Activated T-helper 9 cell treated with anti-CD3 and anti-CD28 coated beads, Interleukin-2, amount 50 U/mL, for 16 hours (primary cell): ENCODE results near the gene NPTXR.
"Not testable (repeated sequence)": the region's sequence is repeated elsewhere in the genome, so short reads cannot be mapped to it uniquely, and the experiment has no call there.

ENCODE experiments used
- DNase-seq: peaks from one replicate; pipeline ENCODE4 v3.0.0-alpha.2; 2020; ENCODE audit warnings: low read depth

The NPTXR gene

DNA sequence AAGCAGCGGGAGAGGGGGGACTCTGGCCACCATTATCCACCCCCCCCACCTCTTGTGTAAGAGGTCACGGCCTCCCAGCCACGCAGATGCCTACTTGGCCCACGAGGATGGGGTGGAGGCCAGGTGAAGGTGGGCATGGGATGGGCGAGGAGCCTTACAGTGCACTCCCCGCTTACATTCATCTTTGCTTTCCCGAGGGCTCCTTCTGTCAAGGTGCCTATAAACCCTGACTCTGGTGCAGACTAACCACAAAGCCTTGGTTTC is 13.1 kb downstream of the NPTXR start:
- no peak for DNase-seq

GRCh38 chr22:38830026-38830844 is 13.6 kb downstream of the NPTXR start:
- no peak for DNase-seq

GRCh38 chr22:38829485-38829884 is 14.3 kb downstream of the NPTXR start:
- no peak for DNase-seq

DNA sequence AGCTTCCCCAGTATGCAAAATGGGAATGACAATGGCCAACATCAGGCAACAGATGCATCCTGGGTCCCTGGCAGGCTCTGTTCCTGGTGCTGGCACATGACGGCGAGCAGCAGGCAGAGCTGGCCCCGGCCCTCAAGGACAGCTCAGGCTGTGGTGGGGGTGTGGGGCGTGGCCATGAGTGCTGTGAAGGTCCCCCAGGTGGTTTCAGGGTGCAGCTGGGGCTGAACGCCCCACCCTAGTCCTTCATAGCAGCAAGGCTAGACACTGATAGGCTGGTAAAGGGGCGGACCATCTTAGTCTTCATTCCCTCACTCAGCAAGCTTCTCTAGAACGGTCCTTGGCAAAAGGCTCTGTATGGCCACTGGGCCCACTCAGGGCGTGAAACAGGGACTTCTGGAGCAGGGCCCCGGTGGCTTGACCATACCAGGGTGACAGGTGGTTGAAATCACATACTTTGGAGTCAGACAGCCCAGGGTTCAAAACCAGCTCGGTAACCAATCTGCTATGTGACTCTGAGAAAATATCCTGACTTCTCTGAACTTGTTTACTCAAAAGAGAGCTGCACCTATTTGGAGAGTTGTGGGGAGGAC is 15.1 kb downstream of the NPTXR start:
- no peak for DNase-seq

DNA sequence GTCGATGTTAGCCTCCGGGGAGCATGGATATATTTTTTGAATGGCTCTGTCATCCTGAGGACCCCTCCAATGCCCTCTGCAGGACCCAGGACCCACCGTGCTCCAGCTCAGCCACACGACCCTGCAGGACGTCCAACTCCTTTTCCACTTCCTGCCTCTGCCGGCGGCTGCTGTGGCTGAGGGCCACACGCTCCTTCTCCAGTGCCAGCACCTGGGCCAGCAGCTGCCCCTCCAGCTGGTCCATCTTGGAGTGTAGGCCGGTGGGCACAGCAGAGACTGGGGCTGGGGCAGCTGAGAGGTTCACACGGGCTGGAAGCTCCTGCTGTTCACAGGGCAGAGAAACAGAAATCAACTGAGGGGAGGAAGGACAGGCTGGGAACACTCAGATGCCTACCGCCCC is 15.6 kb downstream of the NPTXR start:
- no peak for DNase-seq

DNA sequence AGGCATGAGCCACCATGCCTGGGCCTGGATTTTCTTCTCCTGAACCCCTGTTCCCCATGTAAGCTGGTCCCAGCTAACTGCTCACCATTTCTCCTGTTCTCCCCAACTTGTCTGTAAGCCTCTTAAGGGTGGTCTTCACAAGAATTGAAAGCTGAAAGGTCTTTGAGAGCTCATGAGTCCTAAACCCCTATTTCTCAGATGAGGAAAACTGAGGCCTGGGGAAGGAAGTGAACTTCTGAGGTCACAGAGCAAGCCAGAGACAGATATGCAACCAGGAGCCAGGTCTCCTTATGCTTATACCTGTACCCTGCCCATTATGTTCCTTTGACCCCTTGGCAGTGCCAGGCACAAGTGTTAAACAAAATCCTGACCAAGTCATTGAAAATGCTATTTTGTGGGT is 16.3 kb downstream of the NPTXR start:
- DNase-seq = no peak

GRCh38 chr22:38826801-38827200 is 17.0 kb downstream of the NPTXR start:
- no peak for DNase-seq

- DNase-seq = no peak
These were observed 17.4 kb downstream of the NPTXR start for GRCh38 chr22:38826386-38826785.

DNA sequence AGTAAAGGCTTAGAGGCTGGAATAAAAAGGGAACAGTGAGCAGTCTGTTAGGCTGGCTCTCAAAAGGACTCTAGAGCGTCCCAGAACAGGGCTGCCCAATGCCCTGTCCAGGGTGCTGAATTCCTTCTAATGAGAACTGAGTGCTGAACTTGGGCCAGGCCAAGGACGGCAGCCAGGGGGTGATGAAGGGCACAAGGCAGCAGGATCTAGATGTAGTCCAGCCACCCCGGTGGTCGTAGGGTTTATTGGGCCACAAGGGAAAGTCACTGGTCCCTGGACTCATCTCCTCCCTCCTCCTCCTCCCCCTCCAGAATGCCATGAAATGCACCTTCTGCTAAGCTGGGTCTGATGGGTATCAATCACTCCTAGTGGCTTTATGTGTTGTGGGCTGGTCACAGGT is 19.2 kb downstream of the NPTXR start:
- DNase-seq = no peak

DNA sequence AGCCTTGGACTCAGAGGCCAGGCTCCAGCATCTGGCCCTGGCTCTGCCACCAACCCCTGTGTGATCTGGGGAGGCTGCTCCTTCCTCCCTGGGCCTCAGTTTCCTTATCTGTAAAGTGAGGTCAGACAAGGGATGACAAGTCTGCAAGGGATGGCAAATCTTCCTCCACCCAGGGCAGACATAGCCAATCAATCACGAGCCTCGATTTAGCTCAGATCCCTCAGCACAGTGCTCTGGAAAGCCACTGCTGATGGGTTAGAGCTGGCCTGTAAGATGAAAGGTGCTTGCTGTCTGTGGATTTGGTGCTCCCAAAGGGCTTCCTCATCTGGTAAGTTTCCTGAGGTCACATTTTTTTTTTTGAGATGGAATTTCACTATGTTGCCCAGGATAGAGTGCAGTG is 20.2 kb downstream of the NPTXR start:
- no peak for DNase-seq

- no peak for DNase-seq
These were observed 20.8 kb downstream of the NPTXR start for GRCh38 chr22:38823076-38823475.

- DNase-seq = no peak
These were observed 23.8 kb downstream of the NPTXR start for GRCh38 chr22:38820020-38820419.

DNA sequence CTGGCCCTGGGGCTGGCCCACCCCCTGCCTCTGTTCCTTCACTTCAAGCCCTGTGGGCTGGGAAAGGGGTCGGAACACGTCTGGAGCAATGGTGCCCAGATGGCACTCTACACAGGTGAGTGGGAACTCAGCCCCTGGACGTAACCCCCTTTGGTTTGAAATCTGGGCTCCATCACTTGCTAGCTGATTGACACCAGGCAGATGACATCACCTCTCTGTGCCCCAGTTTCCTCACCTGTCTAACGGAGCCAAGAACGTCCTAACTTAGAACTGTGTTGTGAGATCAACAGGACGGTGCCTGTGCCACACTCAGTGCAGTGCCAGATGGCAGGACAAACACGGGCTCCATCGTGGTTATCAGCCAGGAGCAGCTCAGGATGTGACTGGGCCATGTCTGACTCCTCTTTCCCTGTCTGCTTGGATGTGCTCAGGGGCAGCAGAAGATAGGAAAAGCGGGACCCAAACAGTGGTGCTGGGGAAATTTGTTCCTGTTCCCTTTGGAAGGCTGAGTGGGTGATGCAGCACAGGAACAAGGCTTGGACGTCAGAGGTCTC is 24.4 kb downstream of the NPTXR start:
- DNase-seq = no peak

GRCh38 chr22:38817196-38817595 is 26.6 kb downstream of the NPTXR start:
- DNase-seq = no peak

GRCh38 chr22:38815842-38816241 is 28.0 kb downstream of the NPTXR start:
- no peak for DNase-seq

GRCh38 chr22:38811241-38811640 is 32.6 kb downstream of the NPTXR start:
- no peak for DNase-seq

DNA sequence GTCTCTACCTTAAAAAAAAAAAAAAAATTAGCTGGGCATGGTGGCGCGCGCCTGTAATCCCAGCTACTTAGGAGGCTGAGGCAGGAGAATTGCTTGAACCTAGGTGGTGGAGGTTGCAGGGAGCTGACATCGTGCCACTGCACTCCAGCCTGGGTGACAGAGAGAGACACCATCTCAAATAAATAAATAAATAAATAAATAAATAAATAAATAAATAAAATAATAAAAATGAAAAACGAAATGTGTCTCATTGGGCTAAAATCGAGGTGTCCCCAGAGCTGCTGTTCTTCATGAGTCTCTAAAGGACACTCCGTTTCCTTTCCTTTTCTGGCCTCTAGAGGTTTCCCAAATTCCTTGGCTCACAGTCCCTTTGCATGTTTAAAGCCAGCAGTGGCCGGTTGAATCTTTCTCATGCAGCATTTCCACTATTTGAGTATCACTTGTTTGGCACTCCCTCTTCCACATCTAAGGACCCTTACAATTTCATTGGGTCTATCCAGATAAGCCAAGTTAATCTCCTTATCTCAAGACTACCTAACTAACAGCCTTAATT is 38.7 kb downstream of the NPTXR start:
- DNase-seq = not testable (repeated sequence)

GRCh38 chr22:38802671-38803121 is 41.1 kb downstream of the NPTXR start:
- DNase-seq = no peak

DNA sequence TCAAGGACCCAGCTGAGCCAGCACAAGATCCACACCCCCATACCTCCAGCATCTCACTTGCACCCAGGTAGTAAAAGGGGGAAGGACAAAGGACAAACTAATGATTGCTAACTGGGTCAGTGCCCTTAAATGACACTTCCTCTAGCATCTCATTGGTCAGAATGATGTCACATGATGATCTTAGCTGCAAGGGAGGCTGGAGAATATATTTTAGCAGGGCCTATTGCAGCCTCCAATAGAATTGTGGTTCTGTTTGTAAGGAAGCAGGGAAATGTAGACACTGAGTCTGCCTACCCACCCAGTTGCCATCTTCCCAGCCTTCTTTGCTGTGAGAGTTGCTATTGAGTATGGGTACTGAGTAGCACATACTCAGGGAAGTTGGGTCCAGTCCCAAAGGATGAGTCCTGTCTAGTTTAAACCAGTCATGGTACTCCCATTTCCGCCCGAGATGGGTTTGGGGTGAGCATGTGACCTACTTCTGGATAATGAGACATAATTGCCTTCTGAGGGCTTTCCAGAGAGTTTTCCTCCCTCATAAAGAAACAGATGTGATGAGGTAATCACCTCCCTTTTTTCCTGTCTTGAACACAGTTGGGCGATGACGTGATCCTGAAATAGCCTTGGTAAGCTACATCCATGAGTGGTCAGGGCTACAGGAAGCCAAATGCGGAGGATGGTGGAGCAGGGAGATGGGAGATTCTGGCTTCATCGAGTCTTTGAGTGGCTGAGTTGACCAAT is 44.4 kb downstream of the NPTXR start:
- DNase-seq = no peak

- no peak for DNase-seq
These were observed 45.3 kb downstream of the NPTXR start for GRCh38 chr22:38798496-38798895.

DNA sequence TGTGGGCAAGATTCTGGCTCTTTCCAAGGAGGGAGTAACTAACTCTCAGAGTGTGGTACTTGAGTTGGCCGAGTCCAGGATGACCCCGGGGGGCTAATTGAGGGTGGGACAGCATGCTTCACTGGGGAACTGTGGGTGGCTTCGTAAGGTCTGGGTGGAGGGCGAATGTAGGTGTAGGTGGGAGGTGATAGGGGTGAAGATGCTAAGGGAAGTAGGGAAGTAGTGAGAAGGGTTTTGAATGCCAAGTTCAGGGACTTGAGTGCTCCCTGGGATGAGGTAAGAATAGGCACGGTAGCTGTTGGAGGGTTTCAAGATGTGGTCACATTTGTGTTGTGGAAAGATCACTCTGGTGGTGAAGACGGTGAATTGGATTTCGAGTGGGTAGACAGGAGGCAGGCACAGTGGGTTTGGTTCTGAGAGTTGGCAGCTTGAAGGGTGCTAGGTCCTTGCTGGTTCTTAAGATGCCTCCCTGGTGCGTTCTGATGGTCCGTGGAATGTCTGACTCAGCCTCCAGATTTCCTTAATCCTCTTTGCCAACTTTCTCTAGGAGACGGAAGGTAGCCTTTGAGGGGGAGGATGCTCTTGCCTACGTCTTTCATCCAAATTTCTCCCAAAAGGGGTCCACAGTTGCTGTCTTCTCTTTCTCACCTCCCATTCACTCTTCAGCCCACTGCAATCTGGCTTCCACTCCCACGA is 47.4 kb downstream of the NPTXR start:
- DNase-seq = no peak

GRCh38 chr22:38795569-38795968 is 48.3 kb downstream of the NPTXR start:
- no peak for DNase-seq
